Measurements from ENCODE around the gene SYNPO2. TPM values are rescaled to one million over a fixed set of nuclear protein-coding genes. Genes with fewer than 3 reads are reported as not detected.

The SYNPO2 gene
- total and polyA plus RNA-seq, 10 of the 15 experiments (the other 5 are each of a cell fraction or from before 2014, with no cell fraction given), result 0.04 to 0.34 (median 0.28) TPM

GRCh38 chr4:119046263-119046662 lies 157.6 kb downstream of the SYNPO2 start:
- no TSS peak for BruUV-seq (replicated peaks)
- Histone ChIP-seq H3K27me3 (replicated peaks in 1 of 2; ENCODE audit: control insufficient read depth in 2 of 2, insufficient read depth in 2 of 2, low read length in 1 of 2) (peaks cover 0 to 2% of the 10 kb centered on the region in 2 experiments; a peak in 1 of 4 replicates), H3K4me1 (ENCODE audit: control insufficient read depth, insufficient read depth, low read length) (no peaks in the 10 kb centered on the region), H3K4me2 (ENCODE audit: control insufficient read depth, insufficient read depth) (no peak overlapping the region), H4K20me1 (ENCODE audit: control insufficient read depth, insufficient read depth) (no peaks in the 10 kb centered on the region), H3K9ac (ENCODE audit: control insufficient read depth, insufficient read depth, low read length) (no peak overlapping the region), H2AFZ (ENCODE audit: control insufficient read depth, low read depth, low read length) (no peak overlapping the region), H3K79me2 (ENCODE audit: control insufficient read depth, insufficient read depth, low read length) (no peaks in the 10 kb centered on the region), H3K36me3 (ENCODE audit: control insufficient read depth in 2 of 2, insufficient read depth in 2 of 2, low read length in 1 of 2) (no peaks in the 10 kb centered on the region), H3K4me3 (no peak overlapping the region), H3K27ac (ENCODE audit: control insufficient read depth, insufficient read depth) (no peak overlapping the region), H3K9me3 (replicated peaks; ENCODE audit: control insufficient read depth, insufficient read depth, low read length) (no peaks in the 10 kb centered on the region)
- CTCF ChIA-PET, result no interaction called here
- SMC1A ChIA-PET (ENCODE audit: uncharacterized antibody, unreplicated experiment), result no interaction called here
- RAD21 ChIA-PET (ENCODE audit: unreplicated experiment), result no interaction called here
- no peak for ATAC-seq
- TF ChIP-seq HCFC1 (IDR thresholded peaks at IDR 0.05; ENCODE audit: low read length), result no peak
- no peak for TF ChIP-seq BMI1 (IDR thresholded peaks at IDR 0.05; ENCODE audit: borderline replicate concordance)
- TF ChIP-seq CUX1 (IDR thresholded peaks at IDR 0.05; ENCODE audit: insufficient replicate concordance, low read depth, low read length), result no peak
- TF ChIP-seq ASH2L (IDR thresholded peaks at IDR 0.05; ENCODE audit: borderline replicate concordance, low read depth), result no peak
- TF ChIP-seq BCL11A (IDR thresholded peaks at IDR 0.05; ENCODE audit: low read depth, low read length), result no peak
- TF ChIP-seq POLR2AphosphoS5 (IDR thresholded peaks at IDR 0.05; ENCODE audit: low read length), result no peak
- no peak for TF ChIP-seq CHD1 (IDR thresholded peaks at IDR 0.05; ENCODE audit: low read depth, low read length)
- TF ChIP-seq POLR2A (IDR thresholded peaks at IDR 0.05; ENCODE audit: low read depth, low read length), result no peak
- TF ChIP-seq, protein P1, sequence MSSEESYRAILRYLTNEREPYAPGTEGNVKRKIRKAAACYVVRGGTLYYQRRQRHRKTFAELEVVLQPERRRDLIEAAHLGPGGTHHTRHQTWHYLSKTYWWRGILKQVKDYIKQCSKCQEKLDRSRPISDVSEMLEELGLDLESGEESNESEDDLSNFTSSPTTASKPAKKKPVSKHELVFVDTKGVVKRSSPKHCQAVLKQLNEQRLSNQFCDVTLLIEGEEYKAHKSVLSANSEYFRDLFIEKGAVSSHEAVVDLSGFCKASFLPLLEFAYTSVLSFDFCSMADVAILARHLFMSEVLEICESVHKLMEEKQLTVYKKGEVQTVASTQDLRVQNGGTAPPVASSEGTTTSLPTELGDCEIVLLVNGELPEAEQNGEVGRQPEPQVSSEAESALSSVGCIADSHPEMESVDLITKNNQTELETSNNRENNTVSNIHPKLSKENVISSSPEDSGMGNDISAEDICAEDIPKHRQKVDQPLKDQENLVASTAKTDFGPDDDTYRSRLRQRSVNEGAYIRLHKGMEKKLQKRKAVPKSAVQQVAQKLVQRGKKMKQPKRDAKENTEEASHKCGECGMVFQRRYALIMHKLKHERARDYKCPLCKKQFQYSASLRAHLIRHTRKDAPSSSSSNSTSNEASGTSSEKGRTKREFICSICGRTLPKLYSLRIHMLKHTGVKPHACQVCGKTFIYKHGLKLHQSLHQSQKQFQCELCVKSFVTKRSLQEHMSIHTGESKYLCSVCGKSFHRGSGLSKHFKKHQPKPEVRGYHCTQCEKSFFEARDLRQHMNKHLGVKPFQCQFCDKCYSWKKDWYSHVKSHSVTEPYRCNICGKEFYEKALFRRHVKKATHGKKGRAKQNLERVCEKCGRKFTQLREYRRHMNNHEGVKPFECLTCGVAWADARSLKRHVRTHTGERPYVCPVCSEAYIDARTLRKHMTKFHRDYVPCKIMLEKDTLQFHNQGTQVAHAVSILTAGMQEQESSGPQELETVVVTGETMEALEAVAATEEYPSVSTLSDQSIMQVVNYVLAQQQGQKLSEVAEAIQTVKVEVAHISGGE (CRISPR knock-in tag; IDR thresholded peaks at IDR 0.05), result no peak
- no peak for TF ChIP-seq EGR1 (IDR thresholded peaks at IDR 0.05; ENCODE audit: borderline replicate concordance in 1 of 2, low read depth in 2 of 2, low read length in 2 of 2)
- TF ChIP-seq TCF12 (IDR thresholded peaks at IDR 0.05; ENCODE audit: low read depth, low read length), result no peak
- no peak for TF ChIP-seq ZNF622 (IDR thresholded peaks at IDR 0.05)
- no peak for TF ChIP-seq RUNX3 (IDR thresholded peaks at IDR 0.05; ENCODE audit: low read length)
- TF ChIP-seq, protein P2, sequence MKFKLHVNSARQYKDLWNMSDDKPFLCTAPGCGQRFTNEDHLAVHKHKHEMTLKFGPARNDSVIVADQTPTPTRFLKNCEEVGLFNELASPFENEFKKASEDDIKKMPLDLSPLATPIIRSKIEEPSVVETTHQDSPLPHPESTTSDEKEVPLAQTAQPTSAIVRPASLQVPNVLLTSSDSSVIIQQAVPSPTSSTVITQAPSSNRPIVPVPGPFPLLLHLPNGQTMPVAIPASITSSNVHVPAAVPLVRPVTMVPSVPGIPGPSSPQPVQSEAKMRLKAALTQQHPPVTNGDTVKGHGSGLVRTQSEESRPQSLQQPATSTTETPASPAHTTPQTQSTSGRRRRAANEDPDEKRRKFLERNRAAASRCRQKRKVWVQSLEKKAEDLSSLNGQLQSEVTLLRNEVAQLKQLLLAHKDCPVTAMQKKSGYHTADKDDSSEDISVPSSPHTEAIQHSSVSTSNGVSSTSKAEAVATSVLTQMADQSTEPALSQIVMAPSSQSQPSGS (IDR thresholded peaks at IDR 0.05; ENCODE audit: low read length), result no peak
- TF ChIP-seq ETV6 (conservative IDR thresholded peaks at IDR 0.05 in 1 of 2, IDR thresholded peaks at IDR 0.05 in 1 of 2; ENCODE audit: borderline replicate concordance in 1 of 2, low read depth in 1 of 2), result no peak
- WGBS (ENCODE audit: insufficient coverage, insufficient replicate concordance, low lambda C conversion rate, missing lambda C conversion rate), result 29% methylated on average over 4 of the region's 4 CpGs
- intact Hi-C loops (cut with micrococcal nuclease; ENCODE audit: unreplicated experiment) (no loop called here), in situ Hi-C loops (cut with MboI) (loop anchor here (10.0 kb wide), 1 partner anchor 449 kb away; no protein-coding TSS in a partner anchor)
- POLR2A ChIA-PET, result no interaction called here
- FAIRE-seq, result no peak
- DNase-seq (ENCODE audit: low read depth, low spot score), result no peak

All from GM12878 (cell line).